NCI-H2171 (cell line): ENCODE results near the gene AIFM1.

Experiments used
- DNase-seq: peaks from one replicate; lab custom pipeline; 2025; lab: John Stamatoyannopoulos, UW

Gene AIFM1

GRCh38 chrX:130165703-130166502, at the start of gene AIFM1:
Gene AIFM1, minus strand, starts transcription at chrX:130165841. Its CDS starts 185 bp downstream, at chrX:130165656.
- peak; percentile 73 for DNase-seq

- DNase-seq: no peak
Observed at GRCh38 chrX:130213376-130213775, 47.7 kb upstream of the AIFM1 start.

GRCh38 chrX:130212371-130212770, 46.7 kb upstream of the AIFM1 start:
- DNase-seq: no peak

GRCh38 chrX:130211415-130212186, 46.0 kb upstream of the AIFM1 start:
- DNase-seq: no peak

- DNase-seq: no peak
Observed at GRCh38 chrX:130204647-130205046, 39.0 kb upstream of the AIFM1 start.

GRCh38 chrX:130197464-130197863, 31.8 kb upstream of the AIFM1 start:
- no peak for DNase-seq

- DNase-seq: no peak
Observed at GRCh38 chrX:130196466-130196865, 30.8 kb upstream of the AIFM1 start.

- DNase-seq: no peak
Observed at GRCh38 chrX:130190801-130191200, 25.2 kb upstream of the AIFM1 start.

GRCh38 chrX:130186651-130187050, 21.0 kb upstream of the AIFM1 start:
- DNase-seq: peak; percentile 7

- no peak for DNase-seq
Observed at GRCh38 chrX:130184857-130185256, 19.2 kb upstream of the AIFM1 start.

- no peak for DNase-seq
Observed at GRCh38 chrX:130184168-130184567, 18.5 kb upstream of the AIFM1 start.

- DNase-seq: no peak
Observed at GRCh38 chrX:130179579-130180215, 14.1 kb upstream of the AIFM1 start.

- DNase-seq: no peak
Observed at GRCh38 chrX:130179170-130179569, 13.5 kb upstream of the AIFM1 start.

GRCh38 chrX:130176942-130177341, 11.3 kb upstream of the AIFM1 start:
- DNase-seq: no peak

GRCh38 chrX:130176354-130176776, 10.7 kb upstream of the AIFM1 start:
- DNase-seq: no peak

GRCh38 chrX:130174937-130175336, 9.3 kb upstream of the AIFM1 start:
- DNase-seq: no peak

GRCh38 chrX:130174045-130174704, 8.5 kb upstream of the AIFM1 start:
- DNase-seq: no peak

GRCh38 chrX:130173190-130173895, 7.7 kb upstream of the AIFM1 start:
- DNase-seq: no peak

GRCh38 chrX:130172127-130172845, 6.6 kb upstream of the AIFM1 start:
- DNase-seq: no peak

GRCh38 chrX:130171446-130172126, 5.9 kb upstream of the AIFM1 start, which contains the start of gene RAB33A:
Gene RAB33A, plus strand, starts transcription at chrX:130171962. Its CDS starts 101 bp downstream, at chrX:130172063.
- no peak for DNase-seq
